Left ventricle myocardium superior (tissue), 1 donor: ENCODE measurements around the gene EEIG1. TPM values are rescaled to one million over a fixed set of nuclear protein-coding genes. Genes with fewer than 3 reads are reported as not detected.

Experiments used
- ATAC-seq: fragments of 200-7000 bp; cut with Tn5 transposase; one replicate; pipeline ENCODE4 v1.9.1; 2020; ENCODE audit warnings: mild to moderate bottlenecking, moderate library complexity
- DNase-seq: peaks from one replicate; pipeline ENCODE4 v3.0.0-alpha.2; 2020
- intact Hi-C: fragments of 100-400 bp; cut with micrococcal nuclease; formaldehyde crosslinking; loops from one replicate; pipeline ENCODE4 v1.11.0; 2022
- total RNA-seq: library from RNA; stranded (reverse); fragmentation: NEBNext Ultra II Directional; extraction: Animal tissue kit (Norgen Biotek cat#: 25700); gene quantifications from one replicate; pipeline ENCODE4 v1.2.1, GENCODE V29; 2021
- donor health status: DM: no; HTN: yes; CAD: no; lungs with severe emphysema.

EEIG1 gene
- total RNA-seq, 1 donor from 2014 or later = 21.6 TPM

- intact Hi-C loops = no loop called here
- no peak for ATAC-seq
Measured at GRCh38 chr9:127963359-127964064, 17.3 kb downstream of the EEIG1 start.

DNA sequence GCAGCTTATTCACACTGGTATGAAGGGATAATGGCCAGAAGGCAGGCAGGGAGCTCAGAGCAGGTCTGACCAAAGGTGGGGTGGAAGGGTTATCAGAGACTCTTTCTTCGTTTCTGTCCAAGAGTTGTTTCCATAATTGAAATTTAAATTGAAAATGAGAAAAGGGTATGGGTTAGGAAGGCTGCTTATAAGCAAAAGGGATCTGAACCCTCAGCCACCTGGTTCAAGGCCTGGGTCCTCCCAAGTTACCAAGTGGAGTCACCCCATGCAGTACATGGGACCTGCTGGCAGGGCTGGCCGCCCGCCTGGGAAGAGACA lies 17.8 kb downstream of the EEIG1 start:
- intact Hi-C loops = no loop called here
- ATAC-seq (no peak), DNase-seq (no peak)

More at GRCh38 chr9:127963359-127964064, 17.3 kb downstream of the EEIG1 start:
- no peak for DNase-seq

GRCh38 chr9:127962278-127962677 lies 18.5 kb downstream of the EEIG1 start:
- intact Hi-C loops = no loop called here
- no peak for DNase-seq
- ATAC-seq = no peak

DNA sequence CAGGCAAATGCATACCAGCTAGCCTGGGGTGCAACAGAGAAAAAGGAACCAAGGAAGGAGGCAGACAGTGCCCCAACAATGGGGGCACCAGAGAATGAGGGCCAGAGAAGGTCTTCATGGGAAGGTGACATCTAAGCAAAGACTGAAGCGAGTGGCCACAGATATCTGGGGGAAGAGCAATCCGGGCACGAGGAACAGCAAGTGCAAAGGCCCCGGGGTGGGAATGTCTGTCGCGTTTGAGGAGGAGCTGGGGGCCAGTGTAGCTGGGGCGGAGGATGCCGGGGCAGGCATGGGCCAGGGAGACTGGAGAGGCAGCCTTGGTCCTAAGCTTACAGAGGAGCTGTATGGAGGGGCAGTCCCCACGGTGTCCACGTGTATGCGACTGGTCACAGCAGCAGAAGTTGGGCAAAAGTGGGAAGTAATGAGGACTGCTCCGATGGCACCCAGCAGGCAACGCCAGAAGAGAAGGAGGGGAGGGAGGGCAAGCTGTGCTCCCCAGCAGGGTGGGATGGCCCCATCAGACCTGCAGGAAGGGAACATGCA lies 19.1 kb downstream of the EEIG1 start:
- intact Hi-C loops = no loop called here
- no peak for ATAC-seq
- DNase-seq = no peak

DNA sequence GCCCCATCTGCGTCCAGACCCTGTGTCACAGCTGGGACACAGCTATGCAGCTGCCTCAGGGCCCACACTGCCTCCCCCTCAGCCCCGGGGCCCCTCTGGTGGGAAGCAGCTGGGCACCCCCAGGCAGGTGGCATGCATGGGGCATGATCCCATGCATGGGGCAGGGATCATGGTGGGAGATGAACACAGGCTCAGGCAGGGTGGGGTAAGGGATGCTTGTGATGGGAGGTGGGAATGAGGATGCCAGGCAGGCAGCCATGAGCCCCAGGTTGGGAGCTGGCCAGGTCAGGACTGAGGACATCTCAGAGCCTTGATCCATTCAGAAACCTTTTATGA lies 19.7 kb downstream of the EEIG1 start:
- intact Hi-C loops = no loop called here
- ATAC-seq = no peak
- DNase-seq = no peak

DNA sequence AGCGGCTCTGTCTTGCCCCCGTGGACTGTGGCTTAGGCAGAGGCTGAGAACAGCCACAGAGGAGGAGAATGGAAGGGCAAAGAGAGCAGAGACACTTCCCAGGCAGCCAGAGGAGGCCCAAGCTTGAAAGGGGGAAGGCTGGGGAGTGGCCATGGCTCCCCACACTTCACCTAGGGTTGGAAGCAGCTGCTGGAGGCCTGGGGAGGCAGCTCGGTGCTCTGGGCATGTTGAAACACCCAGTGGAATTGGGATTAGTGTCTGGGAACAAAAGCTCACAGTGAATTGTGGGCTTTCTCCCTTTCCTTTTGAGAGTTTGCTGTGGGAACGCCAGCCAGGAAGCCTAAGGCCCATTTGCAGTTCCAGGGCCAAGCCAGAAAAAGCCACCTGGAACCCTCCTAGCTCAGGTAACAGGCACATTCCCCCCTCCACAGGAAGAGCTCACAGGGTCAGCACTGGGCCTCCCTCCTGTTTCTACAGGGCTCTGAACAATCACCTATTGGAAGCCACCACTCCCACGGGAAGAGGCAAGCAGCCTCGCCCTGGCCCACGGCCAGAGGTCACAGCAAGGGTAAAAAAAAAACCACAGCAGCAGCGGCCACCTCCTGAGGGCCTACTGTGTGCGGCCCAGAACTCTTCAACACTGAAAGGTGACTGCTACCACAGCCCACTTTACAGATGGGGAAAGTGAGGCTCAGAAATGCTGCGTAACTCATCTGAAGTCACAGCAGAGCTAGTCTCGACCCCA lies 20.2 kb downstream of the EEIG1 start:
- intact Hi-C loops = no loop called here
- ATAC-seq (no peak), DNase-seq (no peak)

DNA sequence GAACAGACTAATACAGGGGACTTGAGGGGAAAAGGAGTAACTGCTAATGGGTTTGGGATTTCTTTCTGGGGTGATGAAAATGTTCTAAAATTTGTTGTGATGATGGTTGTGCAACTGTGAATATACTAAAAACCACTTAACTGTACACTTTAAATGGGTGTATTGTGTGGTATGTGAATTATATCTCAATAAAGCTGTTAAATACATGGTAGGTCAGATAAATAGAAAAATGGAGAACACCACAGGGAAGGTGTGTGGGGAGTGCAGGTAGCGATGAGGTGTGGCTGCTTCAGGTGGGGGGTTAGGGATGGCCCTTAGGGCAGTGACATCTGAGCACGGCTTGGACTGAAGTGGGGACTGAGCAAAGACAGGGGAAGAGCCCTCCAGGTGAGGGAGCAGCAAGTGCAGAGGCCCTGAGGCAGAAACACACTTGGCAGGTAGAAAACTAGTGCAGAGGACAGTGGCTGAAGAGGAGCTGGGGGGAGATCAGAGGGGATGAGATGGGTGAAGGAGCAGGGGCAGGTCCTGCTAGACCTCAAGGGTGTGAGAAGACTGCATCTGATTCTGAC lies 20.9 kb downstream of the EEIG1 start:
- no peak for DNase-seq
- no peak for ATAC-seq
- intact Hi-C loops = no loop called here

GRCh38 chr9:127959398-127959797 lies 21.4 kb downstream of the EEIG1 start:
- DNase-seq = no peak
- intact Hi-C loops = no loop called here

DNA sequence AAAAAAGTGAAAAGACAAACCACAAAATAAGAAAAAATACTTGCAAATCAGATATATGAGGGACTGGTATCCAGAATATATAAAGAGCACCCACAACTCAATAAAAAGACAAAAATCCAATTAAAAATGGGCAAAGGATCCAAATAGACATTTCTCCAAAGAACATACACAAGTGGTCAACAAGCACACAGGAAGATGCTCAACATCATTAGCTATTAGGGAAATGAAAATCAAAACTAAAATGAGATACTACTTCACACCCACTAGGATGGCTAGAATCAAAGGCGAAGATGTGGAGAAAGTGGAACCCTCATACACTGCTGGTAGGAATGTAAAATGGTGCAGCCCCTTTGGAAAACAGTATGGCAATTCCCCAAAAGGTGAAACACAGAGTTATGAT lies 22.1 kb downstream of the EEIG1 start:
- ATAC-seq (no peak), DNase-seq (no peak)
- intact Hi-C loops = no loop called here

More at GRCh38 chr9:127959398-127959797, 21.4 kb downstream of the EEIG1 start:
- ATAC-seq = no peak

GRCh38 chr9:127955294-127956015 lies 25.3 kb downstream of the EEIG1 start:
- peak; percentile 85 for ATAC-seq
- DNase-seq = peak; percentile 69

GRCh38 chr9:127954831-127955293 lies 25.9 kb downstream of the EEIG1 start:
- no peak for DNase-seq
- ATAC-seq = no peak
- intact Hi-C loops = no loop called here

More at GRCh38 chr9:127955294-127956015, 25.3 kb downstream of the EEIG1 start:
- intact Hi-C loops = no loop called here

DNA sequence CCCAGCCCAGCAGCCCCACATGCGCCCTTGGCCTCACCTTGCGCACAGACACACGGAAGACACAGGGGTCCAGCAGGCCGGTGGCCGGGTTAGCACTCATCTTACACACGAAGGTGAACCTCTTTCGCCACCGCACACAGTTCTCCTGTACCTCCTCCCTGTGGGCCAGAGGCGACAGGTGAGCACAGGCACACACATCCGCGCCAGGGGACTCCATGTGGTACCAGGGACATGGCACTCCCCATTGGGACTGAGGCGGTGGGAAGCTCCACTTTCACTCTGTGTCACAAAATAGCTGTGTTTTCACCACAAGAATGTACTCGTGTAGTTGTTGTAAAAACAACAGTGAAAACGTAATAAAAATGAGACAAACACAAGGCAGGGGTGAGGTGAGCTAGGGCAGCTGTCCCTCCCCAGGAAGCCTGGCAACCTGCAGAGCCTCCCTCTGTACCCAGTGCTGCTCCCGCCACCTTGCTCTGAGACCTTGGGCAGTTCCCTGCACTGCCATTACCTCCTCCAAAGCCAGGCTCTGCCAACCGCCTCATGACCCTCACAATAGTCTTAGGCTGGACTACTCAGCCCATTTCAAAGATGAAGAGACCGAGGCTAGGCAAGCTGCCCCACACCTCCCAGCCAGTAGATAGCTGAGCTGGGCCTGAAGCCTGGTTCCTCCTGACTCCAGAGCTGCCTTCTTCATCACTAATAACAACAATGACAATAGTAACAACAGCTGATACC lies 26.9 kb downstream of the EEIG1 start:
- intact Hi-C loops = no loop called here
- ATAC-seq (no peak), DNase-seq (no peak)

DNA sequence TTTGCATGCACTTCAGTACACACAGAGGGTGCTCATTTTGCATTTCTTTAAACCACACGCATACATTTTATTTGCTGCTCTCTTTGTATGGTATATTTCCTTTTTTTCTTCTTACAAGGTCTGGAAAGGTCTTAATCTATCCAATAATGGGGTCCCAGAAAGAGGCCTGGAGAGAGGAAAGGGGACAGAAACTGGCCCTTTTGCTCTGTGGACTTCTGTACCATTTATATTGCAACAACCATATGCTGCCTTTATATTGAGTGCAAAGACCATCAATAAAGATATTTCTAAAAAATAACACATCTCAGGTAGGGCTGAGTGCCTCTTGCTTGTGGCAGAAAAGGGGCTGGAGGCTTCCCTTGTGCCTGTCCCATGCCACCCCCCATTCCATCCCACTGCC lies 27.6 kb downstream of the EEIG1 start:
- ATAC-seq = no peak
- intact Hi-C loops = no loop called here
- DNase-seq = no peak

DNA sequence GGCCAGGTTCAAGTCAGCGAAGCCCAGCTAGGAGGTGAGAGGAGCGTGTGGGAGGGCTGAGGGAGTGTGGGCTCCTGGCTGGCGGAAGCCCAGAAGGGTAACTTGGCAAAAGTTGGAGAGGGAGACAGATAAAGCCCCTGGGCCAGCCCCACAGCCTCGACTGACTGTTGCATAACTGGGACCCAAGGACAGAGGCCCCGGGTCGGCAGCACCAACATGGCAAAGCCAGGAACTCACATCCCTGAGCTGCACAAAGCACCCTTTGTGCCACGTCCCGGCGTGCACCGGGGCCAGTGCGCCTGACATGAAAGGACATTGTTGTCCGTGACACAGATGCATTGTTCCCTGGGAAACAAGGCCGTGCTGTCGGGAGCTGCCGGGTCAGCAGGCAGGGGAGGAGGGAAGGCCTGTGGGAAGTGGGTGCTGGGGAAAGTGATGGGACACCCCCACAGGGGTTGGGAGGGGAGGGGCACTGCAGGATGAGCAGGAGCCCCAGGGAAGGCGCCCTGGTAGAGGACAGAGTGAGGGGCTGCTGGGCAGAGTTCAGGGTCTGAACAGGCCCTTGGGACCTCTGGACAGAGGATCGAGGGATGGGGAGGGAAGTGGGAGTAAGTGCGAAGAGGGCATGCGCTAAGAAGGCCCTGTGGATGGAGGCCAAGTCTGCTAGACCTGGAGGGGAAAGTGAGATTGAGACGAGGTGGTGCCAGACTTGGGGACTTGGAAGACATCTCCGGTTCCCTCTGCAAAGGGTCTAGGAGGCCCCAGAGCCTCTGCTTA lies 30.1 kb downstream of the EEIG1 start:
- intact Hi-C loops = no loop called here
- DNase-seq = peak; percentile 77
- ATAC-seq = peak; percentile 66

DNA sequence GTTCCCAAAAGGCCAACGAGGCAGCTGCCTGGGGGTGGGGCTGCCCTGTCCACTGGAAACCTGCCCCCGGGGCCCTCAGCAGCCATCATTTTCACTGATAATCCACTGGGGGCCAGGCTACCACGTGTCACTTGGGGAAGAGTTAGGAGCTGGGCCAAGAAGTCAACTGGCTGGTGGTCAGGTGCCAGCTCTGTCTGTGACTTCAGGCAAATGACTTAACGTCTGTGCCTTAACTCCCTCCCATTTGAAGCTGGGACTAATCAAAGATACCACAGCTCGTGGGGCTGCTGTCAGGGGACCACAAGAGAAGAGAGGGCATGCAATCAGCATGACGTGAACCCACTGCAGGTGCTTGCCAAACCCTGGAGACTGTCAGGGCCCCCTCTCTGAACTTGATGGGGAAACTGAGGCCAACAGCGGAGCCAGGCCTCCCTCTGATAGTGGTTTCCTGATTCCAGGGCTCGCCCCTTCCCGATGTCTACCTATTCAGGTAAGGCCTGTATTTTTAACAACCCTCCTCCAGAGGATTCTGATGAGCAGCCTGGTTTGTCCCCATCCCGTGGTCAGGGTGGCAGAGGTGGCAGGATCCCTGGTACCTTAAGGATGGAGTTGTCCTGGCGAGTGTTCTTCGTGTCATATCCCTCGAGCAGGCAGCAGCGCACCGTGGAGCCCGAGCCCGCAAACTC lies 30.8 kb downstream of the EEIG1 start:
- intact Hi-C loops = no loop called here

DNA sequence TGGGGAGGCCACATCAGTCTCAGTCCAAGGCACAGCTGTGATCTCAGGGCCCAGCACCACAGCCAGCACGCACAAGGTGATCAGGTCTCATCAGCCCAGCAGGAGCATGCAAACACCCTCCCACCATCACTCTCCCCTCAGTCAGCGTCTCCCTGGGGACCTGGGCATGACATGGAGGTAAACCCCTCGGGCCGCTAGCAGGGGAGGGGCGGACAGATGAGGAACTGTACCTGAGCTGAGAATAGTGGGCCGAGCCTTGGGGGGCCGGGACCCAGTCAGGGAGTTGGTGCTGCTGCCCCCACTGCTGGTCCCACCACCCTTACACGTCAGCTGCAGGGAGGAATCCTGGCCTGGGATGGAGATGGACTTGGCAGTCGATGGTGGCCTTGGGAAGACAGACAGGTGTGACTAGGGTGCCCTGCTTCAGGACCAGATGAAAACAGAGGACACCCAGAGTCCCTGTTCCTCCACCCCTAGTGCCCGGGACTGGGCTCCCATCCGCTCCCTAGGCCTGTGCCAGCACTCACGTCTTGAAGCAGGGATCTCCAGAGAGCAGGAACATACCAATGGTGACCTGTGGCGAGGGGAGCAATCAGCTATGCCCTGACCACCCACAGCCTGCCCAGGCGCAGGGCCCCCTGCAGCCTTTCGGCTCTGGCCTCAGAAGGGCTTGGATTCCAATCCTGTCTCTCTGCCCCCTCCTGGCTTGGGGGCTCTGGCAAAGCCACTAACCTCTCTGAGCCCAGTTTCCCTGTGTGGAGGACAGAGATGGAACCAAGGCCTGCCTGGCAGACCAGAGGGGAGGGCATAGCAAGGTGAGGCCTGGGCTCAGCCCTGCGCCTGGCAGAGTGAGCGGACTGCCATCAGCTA lies 32.7 kb downstream of the EEIG1 start:
- ATAC-seq = no peak
- no peak for DNase-seq
- intact Hi-C loops = no loop called here

More for the DNA sequence above, 30.8 kb downstream of the EEIG1 start:
- peak; percentile 57 for ATAC-seq
- no peak for DNase-seq

DNA sequence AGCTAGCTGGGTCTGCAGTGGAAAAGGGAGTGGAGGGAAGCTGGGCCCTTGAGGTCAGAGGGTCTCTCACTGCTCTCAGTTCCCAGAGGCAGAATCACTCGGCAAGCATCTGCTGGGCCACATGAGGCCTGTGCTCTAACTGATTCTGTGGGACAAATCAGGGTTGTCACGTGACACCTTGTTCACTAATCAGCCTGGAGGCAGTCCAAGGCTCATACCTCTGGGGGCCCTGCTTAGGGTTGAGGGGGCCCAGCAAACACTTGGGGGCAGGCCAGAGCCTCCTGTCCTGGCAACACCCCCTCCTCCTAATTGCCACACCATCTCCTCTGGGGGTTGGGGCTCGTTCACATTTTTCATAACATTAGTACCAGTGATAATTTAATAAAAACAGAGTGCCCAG lies 34.1 kb downstream of the EEIG1 start:
- ATAC-seq = no peak

More for the DNA sequence above, 34.1 kb downstream of the EEIG1 start:
- DNase-seq = no peak
- intact Hi-C loops = no loop called here
